T-helper 2 cell treated with Interferon-gamma antibody and Interleukin-4, amounts not matched to agents 5 μg/mL and 100 μg/mL, for 36 hours (primary cell): ENCODE measurements around the gene FBXO8.

Experiments
- DNase-seq: peaks from one replicate; pipeline ENCODE4 v3.0.0; 2021; ENCODE audit warnings: low spot score
- H3K27ac Mint-ChIP-seq: one replicate; pipeline ENCODE4 v1.8.0; 2021; ENCODE audit warnings: mild to moderate bottlenecking, mixed read lengths
- H3K27me3 Mint-ChIP-seq: one replicate; pipeline ENCODE4 v1.8.0; 2021; ENCODE audit warnings: low read depth, mixed read lengths
- H3K36me3 Mint-ChIP-seq: one replicate; pipeline ENCODE4 v1.8.0; 2021; ENCODE audit warnings: low read depth, mixed read lengths
- H3K4me1 Mint-ChIP-seq: one replicate; pipeline ENCODE4 v1.8.0; 2021; ENCODE audit warnings: low read depth, mixed read lengths
- H3K4me3 Mint-ChIP-seq: one replicate; pipeline ENCODE4 v1.8.0; 2022; ENCODE audit warnings: mild to moderate bottlenecking, moderate library complexity, mixed read lengths
- H3K9me3 Mint-ChIP-seq: one replicate; pipeline ENCODE4 v1.8.0; 2021; ENCODE audit warnings: mixed read lengths

FBXO8 gene

DNA sequence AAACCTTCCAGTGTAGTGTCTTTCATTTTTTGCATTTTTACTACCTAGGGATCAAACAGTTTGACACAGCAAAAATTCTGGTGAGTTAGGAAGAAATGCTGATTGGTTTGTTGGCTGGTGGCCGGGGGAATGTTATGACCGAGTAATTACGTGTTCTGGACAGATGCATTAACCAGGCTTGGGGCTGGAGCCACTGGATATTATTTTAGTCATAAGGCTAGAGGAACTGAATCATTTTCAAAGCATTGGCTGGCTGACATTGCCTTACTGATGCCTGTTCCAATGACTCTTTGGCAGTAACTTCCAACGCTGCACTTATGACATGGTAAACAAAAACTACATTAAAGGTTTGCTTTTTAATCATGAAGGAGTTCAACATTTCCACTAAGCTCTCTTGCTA is 84.6 kb downstream of the FBXO8 start:
- H3K27me3 Mint-ChIP-seq = peaks cover 6% of the 10 kb centered on the region
- no peaks in the 10 kb centered on the region for H3K4me1 Mint-ChIP-seq
- DNase-seq = no peak
- H3K36me3 Mint-ChIP-seq = no peaks in the 10 kb centered on the region
- H3K9me3 Mint-ChIP-seq = no peaks in the 10 kb centered on the region
- no peak overlapping the region for H3K27ac Mint-ChIP-seq
- H3K4me3 Mint-ChIP-seq = no peak overlapping the region

DNA sequence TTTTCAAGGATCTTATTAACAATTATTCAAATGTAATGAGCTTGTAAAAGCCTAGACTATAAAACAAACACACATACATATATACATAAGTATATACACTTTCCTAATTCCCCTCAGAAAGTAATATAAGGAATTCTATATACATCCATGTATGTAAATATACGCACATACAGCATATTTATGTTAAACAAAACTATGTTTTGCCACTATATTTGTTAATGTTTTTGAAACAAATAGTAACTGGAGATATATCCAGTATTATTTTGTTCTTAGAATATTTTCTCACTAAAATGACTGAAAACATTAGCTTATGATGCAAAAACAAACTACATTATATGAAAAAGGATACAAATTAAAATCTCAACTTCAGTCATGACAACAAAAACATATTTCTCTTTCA is 85.1 kb downstream of the FBXO8 start:
- Mint-ChIP-seq H3K4me1 (no peaks in the 10 kb centered on the region), H3K4me3 (no peak overlapping the region), H3K27ac (no peak overlapping the region), H3K9me3 (no peaks in the 10 kb centered on the region), H3K27me3 (peaks cover 6% of the 10 kb centered on the region), H3K36me3 (no peaks in the 10 kb centered on the region)
- no peak for DNase-seq

DNA sequence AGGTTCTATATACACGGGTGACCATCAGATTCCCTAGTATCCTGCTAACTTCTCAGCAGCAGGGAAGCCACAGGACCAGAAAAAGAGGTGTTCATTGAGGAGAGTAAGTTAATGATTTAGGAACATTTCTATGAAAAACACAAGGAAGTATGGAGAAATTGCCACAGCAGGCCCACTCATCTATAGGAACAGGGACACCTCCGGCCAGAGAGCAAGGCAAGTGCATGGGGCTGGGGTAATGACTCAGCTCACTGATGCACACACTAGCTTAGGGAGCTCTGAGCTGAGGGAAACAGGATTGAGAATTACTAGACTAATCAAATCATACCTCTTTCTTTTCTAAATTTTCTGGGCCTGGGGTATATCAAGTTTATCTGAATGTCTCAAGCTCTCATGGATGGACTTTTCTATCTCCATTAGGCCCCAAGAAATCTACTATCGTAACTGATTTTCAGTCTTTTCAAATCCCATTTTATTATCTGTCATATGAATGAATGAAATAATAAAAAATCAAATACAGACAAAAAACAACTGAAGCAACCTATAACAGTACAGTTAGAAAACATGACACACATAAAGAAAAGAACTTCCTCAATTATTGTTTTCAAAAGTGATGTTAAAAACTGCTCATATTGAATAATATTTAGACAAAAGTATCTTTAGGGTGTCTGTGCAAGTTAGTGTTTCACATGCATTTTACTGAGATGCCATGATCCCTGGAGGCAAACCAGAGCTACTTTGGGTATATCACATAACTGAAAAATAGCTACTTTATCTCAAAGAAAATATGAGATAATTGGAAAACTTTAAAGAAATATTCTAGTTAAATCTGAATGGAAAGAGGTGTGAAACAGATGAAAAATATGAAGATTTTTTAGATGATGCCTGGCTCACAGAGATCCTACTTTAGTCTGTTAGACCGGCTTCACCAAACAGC is 89.8 kb downstream of the FBXO8 start:
- no peak overlapping the region for H3K4me3 Mint-ChIP-seq
- no peaks in the 10 kb centered on the region for H3K36me3 Mint-ChIP-seq
- H3K9me3 Mint-ChIP-seq = no peaks in the 10 kb centered on the region
- H3K27me3 Mint-ChIP-seq = peaks cover 3% of the 10 kb centered on the region
- H3K4me1 Mint-ChIP-seq = no peaks in the 10 kb centered on the region
- DNase-seq = no peak
- no peak overlapping the region for H3K27ac Mint-ChIP-seq

GRCh38 chr4:174192943-174193342 is 90.5 kb downstream of the FBXO8 start:
- H3K4me3 Mint-ChIP-seq = no peak overlapping the region
- no peak overlapping the region for H3K27ac Mint-ChIP-seq
- peaks cover 3% of the 10 kb centered on the region for H3K27me3 Mint-ChIP-seq
- H3K9me3 Mint-ChIP-seq = no peaks in the 10 kb centered on the region
- H3K4me1 Mint-ChIP-seq = no peaks in the 10 kb centered on the region
- H3K36me3 Mint-ChIP-seq = no peaks in the 10 kb centered on the region
- DNase-seq = no peak

- Mint-ChIP-seq H3K27ac (no peak overlapping the region), H3K36me3 (no peaks in the 10 kb centered on the region), H3K27me3 (peaks cover 3% of the 10 kb centered on the region), H3K4me3 (no peak overlapping the region), H3K4me1 (no peaks in the 10 kb centered on the region), H3K9me3 (no peaks in the 10 kb centered on the region)
- no peak for DNase-seq
Measured at GRCh38 chr4:174190832-174191500, 92.5 kb downstream of the FBXO8 start.

- H3K9me3 Mint-ChIP-seq = no peaks in the 10 kb centered on the region
- H3K36me3 Mint-ChIP-seq = no peaks in the 10 kb centered on the region
- no peak overlapping the region for H3K27ac Mint-ChIP-seq
- no peaks in the 10 kb centered on the region for H3K4me1 Mint-ChIP-seq
- DNase-seq = no peak
- no peaks in the 10 kb centered on the region for H3K27me3 Mint-ChIP-seq
- no peak overlapping the region for H3K4me3 Mint-ChIP-seq
Measured at GRCh38 chr4:174189392-174190015, 94.0 kb downstream of the FBXO8 start.
